Measurements from ENCODE around the gene ADGRG2.

Gene ADGRG2

DNA sequence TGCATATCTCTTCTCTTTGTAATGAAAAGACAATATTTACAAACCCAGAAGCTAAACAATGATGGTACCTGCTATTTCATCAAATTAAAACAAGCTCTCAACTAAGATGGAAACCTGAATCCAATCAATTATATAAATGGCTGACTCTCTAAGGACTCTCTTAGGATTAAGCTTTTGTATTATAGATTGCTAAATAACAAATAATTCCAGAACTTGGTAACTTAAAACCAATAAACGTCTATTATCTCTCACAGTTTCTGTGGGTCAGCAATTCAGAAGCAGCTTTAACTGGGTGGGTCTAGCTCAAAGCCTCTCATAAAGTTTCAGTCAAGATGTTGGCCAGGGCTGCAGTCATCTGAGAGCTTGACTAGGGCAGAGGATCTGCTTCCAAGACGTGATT is 150.8 kb downstream of the ADGRG2 start:
- ATAC-seq (no peak), DNase-seq (no peak)
- H3K4me1 Mint-ChIP-seq = no peaks in the 10 kb centered on the region
- H3K9me3 Mint-ChIP-seq = no peaks in the 10 kb centered on the region
- H3K27me3 Mint-ChIP-seq = no peaks in the 10 kb centered on the region
- H3K36me3 Mint-ChIP-seq (ENCODE audit: low read depth) = peaks cover 7% of the 10 kb centered on the region
- no peak overlapping the region for H3K4me3 Mint-ChIP-seq
- no peak overlapping the region for H3K27ac Mint-ChIP-seq

DNA sequence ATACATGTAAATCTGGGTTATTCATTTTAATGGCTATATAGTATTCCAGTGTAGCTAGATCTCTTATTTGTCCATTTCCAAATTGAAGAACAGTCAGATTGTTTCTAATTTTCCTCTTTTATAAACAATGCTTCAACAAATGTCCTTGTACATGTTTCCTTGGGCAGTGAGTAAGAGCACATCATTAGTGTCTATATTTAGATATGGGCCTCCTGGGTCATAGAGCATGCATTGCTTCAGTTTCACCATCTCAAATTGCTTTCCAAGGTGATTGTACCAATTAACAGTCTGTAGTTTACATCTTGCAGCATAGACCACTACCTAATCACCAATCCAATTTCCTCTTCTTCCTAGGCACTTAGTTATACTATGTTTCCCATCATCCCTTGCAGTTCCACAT is 151.8 kb downstream of the ADGRG2 start:
- H3K4me3 Mint-ChIP-seq = no peak overlapping the region
- DNase-seq (no peak), ATAC-seq (no peak)
- H3K27me3 Mint-ChIP-seq = no peaks in the 10 kb centered on the region
- no peak overlapping the region for H3K27ac Mint-ChIP-seq
- H3K9me3 Mint-ChIP-seq = no peaks in the 10 kb centered on the region
- peaks cover 5% of the 10 kb centered on the region for H3K36me3 Mint-ChIP-seq (ENCODE audit: low read depth)
- no peaks in the 10 kb centered on the region for H3K4me1 Mint-ChIP-seq

DNA sequence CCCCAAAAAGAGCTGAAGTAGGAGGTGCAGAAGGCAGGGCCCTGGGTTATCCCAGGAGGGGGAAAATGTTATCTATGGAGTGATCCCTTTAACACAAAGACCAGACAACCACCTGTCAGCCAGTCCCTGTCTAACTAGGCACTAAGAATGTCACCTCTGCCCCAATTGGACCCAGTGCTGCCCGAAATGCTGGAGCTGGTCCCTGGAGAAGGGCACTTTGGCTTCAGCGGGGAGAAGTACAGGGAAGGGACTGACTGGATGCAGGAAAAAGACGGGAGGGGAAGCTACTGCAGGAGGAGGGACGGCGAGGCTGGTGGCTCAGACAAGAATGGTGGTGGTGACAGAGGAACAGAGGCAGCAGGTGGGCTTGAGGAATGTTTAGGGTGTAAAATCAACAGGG is 155.6 kb downstream of the ADGRG2 start:
- H3K4me3 Mint-ChIP-seq = no peak overlapping the region

DNA sequence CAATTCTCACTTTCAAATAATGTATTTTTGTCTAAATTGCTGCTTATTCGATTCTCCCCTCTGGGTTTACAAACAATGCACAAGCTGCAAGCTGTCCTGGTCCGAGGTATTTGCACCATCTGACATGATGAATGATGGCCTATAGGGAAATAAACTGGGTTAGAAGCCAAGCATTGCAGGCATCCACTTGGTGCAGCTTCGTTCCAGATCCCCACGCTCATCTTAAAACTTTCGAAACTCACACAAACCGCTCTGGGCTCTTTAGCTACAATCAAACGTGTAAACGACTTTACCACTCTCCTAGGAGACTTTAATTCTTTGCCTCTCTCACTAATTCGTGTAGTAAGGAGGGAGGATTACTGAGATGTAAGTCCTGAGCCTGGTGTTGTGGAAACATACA is 157.4 kb downstream of the ADGRG2 start:
- Mint-ChIP-seq H3K4me1 (peaks cover 13% of the 10 kb centered on the region), H3K36me3 (ENCODE audit: low read depth) (no peaks in the 10 kb centered on the region), H3K9me3 (no peaks in the 10 kb centered on the region), H3K4me3 (no peak overlapping the region), H3K27ac (no peak overlapping the region), H3K27me3 (no peaks in the 10 kb centered on the region)
- ATAC-seq (no peak), DNase-seq (no peak)

More for the DNA sequence above, 155.6 kb downstream of the ADGRG2 start:
- no peak for DNase-seq
- Mint-ChIP-seq H3K27me3 (no peaks in the 10 kb centered on the region), H3K4me1 (peaks cover 12% of the 10 kb centered on the region), H3K9me3 (no peaks in the 10 kb centered on the region), H3K27ac (no peak overlapping the region), H3K36me3 (ENCODE audit: low read depth) (peaks cover 2% of the 10 kb centered on the region)
- no peak for ATAC-seq

DNA sequence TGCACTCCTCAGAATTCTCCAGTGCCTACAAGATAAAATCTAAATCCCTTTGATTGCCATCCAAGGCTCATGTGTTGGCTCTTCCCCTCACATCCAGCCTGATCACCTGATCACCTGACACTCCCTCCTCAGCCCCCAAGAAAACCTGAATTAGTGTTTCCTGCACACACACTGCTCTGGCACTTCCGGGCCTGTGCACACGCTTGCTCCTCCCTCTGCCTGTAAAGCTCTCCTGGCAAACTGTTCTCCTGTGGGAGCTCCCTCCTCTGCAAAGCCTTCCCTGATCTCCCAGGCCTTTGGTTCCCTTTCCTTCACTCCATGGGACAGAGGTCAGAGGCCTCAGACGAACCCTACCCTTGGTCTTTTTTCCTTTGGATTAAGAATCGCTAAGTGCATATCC is 158.2 kb downstream of the ADGRG2 start:
- H3K27me3 Mint-ChIP-seq = no peaks in the 10 kb centered on the region
- DNase-seq = no peak
- H3K36me3 Mint-ChIP-seq (ENCODE audit: low read depth) = no peaks in the 10 kb centered on the region
- no peak overlapping the region for H3K4me3 Mint-ChIP-seq
- H3K9me3 Mint-ChIP-seq = no peaks in the 10 kb centered on the region
- H3K27ac Mint-ChIP-seq = no peak overlapping the region
- ATAC-seq = no peak
- peaks cover 13% of the 10 kb centered on the region for H3K4me1 Mint-ChIP-seq

DNA sequence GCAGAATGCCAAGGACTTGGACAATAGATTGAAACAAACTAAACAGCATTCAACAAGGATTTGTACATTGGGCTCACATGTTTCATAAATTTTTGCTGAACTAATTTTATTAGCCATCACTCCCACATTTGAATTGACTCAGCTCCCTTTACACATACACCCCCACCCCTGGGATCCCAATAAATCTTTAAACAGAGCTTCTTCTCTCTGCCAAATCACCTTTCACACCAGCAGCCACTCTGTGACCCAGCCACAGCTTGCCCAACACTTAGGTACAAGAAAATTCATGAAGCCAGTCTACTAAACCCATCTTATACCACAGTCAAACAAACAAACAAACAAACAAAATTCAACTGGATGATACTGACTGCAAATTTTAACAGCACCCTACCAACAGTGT is 159.9 kb downstream of the ADGRG2 start:
- Mint-ChIP-seq H3K27me3 (no peaks in the 10 kb centered on the region), H3K27ac (no peak overlapping the region), H3K36me3 (ENCODE audit: low read depth) (no peaks in the 10 kb centered on the region), H3K4me3 (no peak overlapping the region), H3K9me3 (no peaks in the 10 kb centered on the region), H3K4me1 (peaks cover 13% of the 10 kb centered on the region)
- DNase-seq (no peak), ATAC-seq (no peak)

DNA sequence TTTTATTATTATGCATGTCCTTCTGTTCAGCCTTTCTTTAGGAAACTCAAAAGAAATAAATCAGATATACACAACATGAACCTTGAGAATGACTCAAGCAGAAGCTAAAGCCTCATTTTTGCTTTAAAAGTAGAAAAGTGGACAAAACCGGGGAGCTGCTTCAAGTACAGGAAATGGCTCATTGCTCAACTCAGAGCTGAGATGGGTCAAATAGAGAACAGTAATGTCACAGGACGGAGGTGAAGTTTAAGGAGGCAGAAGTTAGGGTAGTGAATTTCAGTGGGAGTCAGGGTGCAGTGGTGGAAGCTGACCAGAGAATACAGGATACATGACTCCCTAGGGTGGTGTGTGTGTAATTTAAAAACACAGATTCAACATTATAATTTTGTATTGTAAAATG is 160.6 kb downstream of the ADGRG2 start:
- no peak for ATAC-seq
- H3K4me1 Mint-ChIP-seq = peaks cover 13% of the 10 kb centered on the region
- H3K27me3 Mint-ChIP-seq = no peaks in the 10 kb centered on the region
- no peaks in the 10 kb centered on the region for H3K9me3 Mint-ChIP-seq
- H3K4me3 Mint-ChIP-seq = no peak overlapping the region
- no peak for DNase-seq
- H3K36me3 Mint-ChIP-seq (ENCODE audit: low read depth) = no peaks in the 10 kb centered on the region
- H3K27ac Mint-ChIP-seq = no peak overlapping the region

DNA sequence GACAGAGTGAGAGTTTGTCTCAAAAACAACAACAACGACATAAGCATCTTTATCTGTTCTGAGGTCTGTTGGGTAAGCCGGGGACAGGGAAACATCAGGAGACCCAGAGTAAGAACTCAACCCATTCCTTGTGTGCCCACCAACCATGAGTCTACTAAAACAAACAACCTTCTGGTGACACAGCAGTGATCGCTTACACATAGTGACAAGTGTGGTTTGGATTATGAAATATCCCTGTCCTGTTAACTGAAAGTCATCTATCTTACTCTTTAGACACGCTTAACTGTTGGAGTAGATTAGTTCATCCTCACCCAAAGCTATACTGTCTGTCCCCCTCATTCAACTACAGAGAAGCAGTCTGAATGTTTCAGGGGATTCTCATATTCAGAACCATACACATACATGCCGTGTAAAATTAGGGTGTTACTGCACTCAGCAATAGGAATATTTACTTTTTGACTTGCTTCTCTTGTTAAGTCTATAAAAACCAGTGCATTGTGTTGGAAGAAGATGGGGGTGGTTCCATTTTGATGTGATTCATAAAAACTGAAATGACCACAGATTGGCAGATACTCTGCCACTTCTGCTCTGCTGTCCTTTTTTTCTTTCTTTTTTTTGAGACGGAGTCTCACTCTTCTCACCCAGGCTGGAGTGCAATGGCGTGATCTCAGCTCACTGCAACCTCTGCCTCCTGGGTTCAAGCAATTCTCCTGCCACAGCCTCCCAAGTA is 165.8 kb downstream of the ADGRG2 start:
- H3K36me3 Mint-ChIP-seq (ENCODE audit: low read depth) = peaks cover 5% of the 10 kb centered on the region
- peaks cover 3% of the 10 kb centered on the region for H3K4me1 Mint-ChIP-seq
- no peak overlapping the region for H3K4me3 Mint-ChIP-seq
- H3K27ac Mint-ChIP-seq = no peak overlapping the region
- ATAC-seq (no peak), DNase-seq (no peak)
- H3K27me3 Mint-ChIP-seq = no peaks in the 10 kb centered on the region
- H3K9me3 Mint-ChIP-seq = no peaks in the 10 kb centered on the region

DNA sequence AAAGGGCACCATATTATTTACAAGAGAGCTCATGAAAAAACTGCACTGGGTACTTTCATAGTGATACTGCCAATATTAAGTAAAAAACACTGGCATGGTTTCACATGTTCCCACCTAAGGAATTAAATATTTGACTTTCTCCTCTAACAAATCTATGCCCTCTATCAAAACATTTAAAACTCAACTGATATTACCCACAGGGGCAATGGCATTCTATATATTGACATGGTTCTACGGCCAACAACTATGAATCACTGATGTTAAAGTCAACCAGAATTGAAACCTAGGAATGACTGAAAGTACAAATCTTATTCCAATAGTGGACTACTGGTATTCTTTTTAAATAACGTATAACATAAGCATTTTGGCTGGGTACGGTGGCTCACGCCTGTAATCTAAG is 166.6 kb downstream of the ADGRG2 start:
- H3K4me3 Mint-ChIP-seq = no peak overlapping the region
- no peaks in the 10 kb centered on the region for H3K27me3 Mint-ChIP-seq
- ATAC-seq = no peak
- no peak for DNase-seq
- H3K27ac Mint-ChIP-seq = no peak overlapping the region
- H3K36me3 Mint-ChIP-seq (ENCODE audit: low read depth) = peaks cover 8% of the 10 kb centered on the region
- H3K4me1 Mint-ChIP-seq = peaks cover 3% of the 10 kb centered on the region
- H3K9me3 Mint-ChIP-seq = no peaks in the 10 kb centered on the region

DNA sequence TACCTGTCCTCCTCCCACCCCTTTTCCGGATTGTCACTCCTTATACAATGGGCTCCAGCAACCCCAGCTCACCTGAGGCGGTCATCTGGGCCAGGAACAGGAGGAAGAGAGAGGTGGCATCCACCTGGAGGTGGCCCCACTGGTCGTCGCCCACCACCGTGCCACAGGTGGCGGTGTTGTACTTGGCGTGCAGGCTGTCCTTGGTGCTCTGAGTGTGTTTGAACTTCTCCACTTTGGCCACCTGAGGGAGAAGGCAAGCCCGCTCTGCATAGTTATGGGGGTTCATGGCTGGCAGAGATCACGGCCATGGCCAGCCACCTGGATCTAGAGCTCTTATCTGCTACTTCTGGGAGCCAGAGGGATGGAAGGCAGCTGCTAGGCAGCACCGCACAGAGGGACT is 171.2 kb downstream of the ADGRG2 start:
- no peaks in the 10 kb centered on the region for H3K9me3 Mint-ChIP-seq
- no peaks in the 10 kb centered on the region for H3K27me3 Mint-ChIP-seq
- DNase-seq = no peak
- no peak overlapping the region for H3K27ac Mint-ChIP-seq
- ATAC-seq = no peak
- no peak overlapping the region for H3K4me3 Mint-ChIP-seq
- H3K4me1 Mint-ChIP-seq = peaks cover 3% of the 10 kb centered on the region
- peaks cover 18% of the 10 kb centered on the region for H3K36me3 Mint-ChIP-seq (ENCODE audit: low read depth)

DNA sequence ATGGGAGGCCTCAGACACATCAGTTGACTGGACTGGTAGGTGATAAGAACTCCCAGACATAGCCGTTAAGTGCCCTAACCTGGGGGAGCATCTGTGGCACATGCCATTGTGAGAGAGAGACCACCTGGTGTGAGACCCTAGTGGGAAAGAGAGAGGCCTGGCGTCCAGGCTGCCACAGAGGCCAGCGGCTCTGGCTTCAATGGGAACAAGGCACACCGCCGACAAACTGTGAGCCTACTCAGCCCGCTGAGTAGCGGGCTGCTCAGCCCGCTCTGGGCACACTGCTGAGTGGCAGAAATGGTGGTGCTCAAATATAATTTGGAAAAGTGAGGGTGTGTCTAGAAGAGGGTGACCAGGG is 172.3 kb downstream of the ADGRG2 start:
- H3K4me3 Mint-ChIP-seq = no peak overlapping the region
- no peaks in the 10 kb centered on the region for H3K27me3 Mint-ChIP-seq
- no peak for DNase-seq
- H3K27ac Mint-ChIP-seq = no peak overlapping the region
- ATAC-seq = no peak
- H3K4me1 Mint-ChIP-seq = peaks cover under 1% of the 10 kb centered on the region
- no peaks in the 10 kb centered on the region for H3K9me3 Mint-ChIP-seq
- peaks cover 18% of the 10 kb centered on the region for H3K36me3 Mint-ChIP-seq (ENCODE audit: low read depth)

DNA sequence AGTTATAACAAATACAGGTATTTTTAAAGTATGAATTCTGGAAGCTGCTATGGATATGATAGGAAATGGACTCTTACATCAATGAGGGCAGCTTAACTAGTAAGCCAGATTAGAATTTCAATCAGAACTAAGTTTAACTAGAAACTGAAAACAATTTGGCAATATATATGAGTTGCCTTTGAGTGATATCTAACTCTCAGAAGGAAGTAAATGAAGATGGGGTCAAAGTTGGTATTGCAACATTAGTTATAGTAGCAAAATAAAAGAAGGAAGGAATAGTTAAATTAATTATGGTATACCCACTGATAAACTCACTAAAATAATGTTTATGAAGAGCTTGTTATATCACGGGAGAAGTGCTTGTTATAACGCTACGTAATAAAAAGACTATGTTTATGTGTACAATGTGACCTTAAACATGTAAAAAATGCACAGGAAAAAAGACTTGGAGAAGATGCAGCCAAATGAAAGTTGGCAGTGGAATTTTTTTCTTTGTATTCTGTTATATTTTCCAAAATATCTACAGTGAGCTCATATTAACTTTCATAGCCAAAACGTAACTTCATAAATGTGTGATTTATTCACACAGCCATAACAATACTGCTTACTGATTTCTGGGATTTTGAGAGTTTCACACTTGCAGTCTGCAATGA is 172.9 kb downstream of the ADGRG2 start:
- no peaks in the 10 kb centered on the region for H3K4me1 Mint-ChIP-seq
- no peaks in the 10 kb centered on the region for H3K9me3 Mint-ChIP-seq
- DNase-seq (no peak), ATAC-seq (no peak)
- no peak overlapping the region for H3K4me3 Mint-ChIP-seq
- no peak overlapping the region for H3K27ac Mint-ChIP-seq
- no peaks in the 10 kb centered on the region for H3K27me3 Mint-ChIP-seq
- H3K36me3 Mint-ChIP-seq (ENCODE audit: low read depth) = peaks cover 18% of the 10 kb centered on the region

DNA sequence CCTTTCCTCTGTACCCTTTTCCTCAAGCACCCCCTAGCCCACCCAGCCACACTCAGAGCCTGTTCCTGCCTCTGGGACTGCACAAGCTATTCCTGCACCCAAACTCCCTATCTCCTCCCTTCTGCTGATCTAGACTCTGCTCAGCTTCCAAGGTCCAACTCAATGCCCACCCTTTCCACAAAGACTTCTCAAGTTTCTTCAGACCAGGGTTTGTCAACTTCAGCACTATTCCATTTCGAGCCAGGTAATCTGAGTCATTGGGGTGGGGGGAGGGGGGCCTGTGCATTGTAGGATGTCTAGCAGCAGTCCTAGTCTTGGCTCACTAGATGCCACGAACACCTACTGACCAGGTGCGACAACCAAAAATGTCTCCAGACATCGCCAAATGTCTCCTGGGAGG is 175.7 kb downstream of the ADGRG2 start:
- no peaks in the 10 kb centered on the region for H3K4me1 Mint-ChIP-seq
- no peak overlapping the region for H3K27ac Mint-ChIP-seq
- no peak overlapping the region for H3K4me3 Mint-ChIP-seq
- no peak for ATAC-seq
- H3K27me3 Mint-ChIP-seq = no peaks in the 10 kb centered on the region
- no peaks in the 10 kb centered on the region for H3K9me3 Mint-ChIP-seq
- no peak for DNase-seq
- H3K36me3 Mint-ChIP-seq (ENCODE audit: low read depth) = peaks cover 13% of the 10 kb centered on the region

DNA sequence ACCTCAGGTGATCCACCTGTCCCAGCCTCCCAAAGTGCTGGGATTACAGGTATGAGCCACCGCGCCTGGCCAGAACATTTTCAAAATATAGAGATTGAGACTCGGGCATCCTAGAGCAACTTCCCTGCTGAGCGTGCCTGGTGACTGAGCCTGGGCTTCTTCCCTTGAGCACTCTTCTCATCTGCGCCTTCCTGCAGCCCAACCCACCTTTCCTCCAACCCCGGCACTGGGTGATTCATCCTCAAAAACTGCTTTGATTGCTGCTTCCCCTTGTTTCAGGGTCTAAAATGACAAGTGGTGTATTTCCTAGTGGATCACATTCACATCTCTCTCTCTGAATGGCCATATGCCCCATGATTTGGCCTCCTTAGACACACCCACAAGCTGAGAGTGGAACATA is 176.1 kb downstream of the ADGRG2 start:
- no peak for ATAC-seq
- DNase-seq = no peak
- no peaks in the 10 kb centered on the region for H3K4me1 Mint-ChIP-seq
- H3K9me3 Mint-ChIP-seq = no peaks in the 10 kb centered on the region
- H3K4me3 Mint-ChIP-seq = no peak overlapping the region
- H3K36me3 Mint-ChIP-seq (ENCODE audit: low read depth) = peaks cover 10% of the 10 kb centered on the region
- H3K27ac Mint-ChIP-seq = no peak overlapping the region
- no peaks in the 10 kb centered on the region for H3K27me3 Mint-ChIP-seq

DNA sequence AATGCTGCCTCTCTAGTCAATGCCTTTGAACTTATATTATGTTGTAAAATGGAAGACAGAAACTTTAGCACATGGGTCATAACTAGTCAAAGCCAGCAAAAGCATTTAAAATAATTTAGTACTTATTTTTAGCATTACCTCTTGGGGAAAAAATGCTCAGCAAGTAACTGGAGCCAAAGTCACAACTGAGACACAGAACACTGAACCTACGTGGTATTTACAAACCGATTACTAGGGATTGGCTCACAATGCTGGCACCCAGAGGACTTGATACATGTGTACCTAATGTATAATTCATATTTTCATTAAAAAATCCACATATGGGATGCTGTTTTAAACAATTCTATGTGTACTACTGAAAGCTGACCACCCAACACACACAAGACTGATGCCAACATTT is 176.8 kb downstream of the ADGRG2 start:
- no peaks in the 10 kb centered on the region for H3K4me1 Mint-ChIP-seq
- H3K4me3 Mint-ChIP-seq = no peak overlapping the region
- peaks cover 10% of the 10 kb centered on the region for H3K36me3 Mint-ChIP-seq (ENCODE audit: low read depth)

DNA sequence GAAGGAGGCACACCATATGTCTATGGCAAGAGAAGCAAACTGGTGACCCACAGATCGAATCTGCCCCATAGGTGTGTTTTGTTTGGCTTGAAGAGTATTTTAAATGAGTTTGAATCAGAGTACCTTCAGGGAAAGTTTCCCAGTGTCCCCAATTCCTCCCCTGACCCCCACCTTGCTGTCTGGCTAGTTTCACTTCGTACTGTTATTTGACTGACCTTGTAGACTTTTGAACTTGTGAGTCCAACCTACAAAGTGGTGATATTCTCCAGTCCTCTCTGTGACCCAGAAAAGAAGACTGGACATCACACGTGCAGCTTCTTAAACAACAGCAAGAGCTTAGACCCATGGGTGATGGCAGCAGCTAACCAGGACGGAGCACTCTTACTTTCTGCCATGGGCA is 177.8 kb downstream of the ADGRG2 start:
- no peak for DNase-seq
- ATAC-seq = no peak
- Mint-ChIP-seq H3K4me1 (no peaks in the 10 kb centered on the region), H3K36me3 (ENCODE audit: low read depth) (peaks cover 9% of the 10 kb centered on the region), H3K4me3 (no peak overlapping the region), H3K27me3 (no peaks in the 10 kb centered on the region), H3K27ac (no peak overlapping the region), H3K9me3 (no peaks in the 10 kb centered on the region)

More for the DNA sequence above, 176.8 kb downstream of the ADGRG2 start:
- H3K27ac Mint-ChIP-seq = no peak overlapping the region
- H3K9me3 Mint-ChIP-seq = no peaks in the 10 kb centered on the region
- no peaks in the 10 kb centered on the region for H3K27me3 Mint-ChIP-seq
- ATAC-seq (no peak), DNase-seq (no peak)

Data from activated naive CD8-positive, alpha-beta T cell treated with anti-CD3 and anti-CD28 coated beads, Interleukin-2, amount 50 U/mL, for 24 hours (primary cell).